Upper lobe of right lung (tissue), 1 donor: ENCODE data around the gene SLC9A7. TPM values are rescaled to one million over a fixed set of nuclear protein-coding genes. Genes with fewer than 3 reads are reported as not detected.

ENCODE experiments used
- ATAC-seq: fragments of 200-7000 bp; cut with Tn5 transposase; one replicate; pipeline ENCODE4 v1.9.1; 2020; ENCODE audit warnings: mild to moderate bottlenecking, moderate library complexity
- DNase-seq: peaks from one replicate; pipeline ENCODE4 v3.0.0-alpha.2; 2020
- H3K27ac ChIP-seq: fragments of 200-600 bp; one replicate; pipeline ENCODE4 v1.8.0; 2022
- H3K27me3 ChIP-seq: fragments of 200-600 bp; one replicate; pipeline ENCODE4 v1.8.0; 2022; ENCODE audit warnings: mild to moderate bottlenecking
- H3K36me3 ChIP-seq: fragments of 200-600 bp; one replicate; pipeline ENCODE4 v1.8.0; 2022
- H3K4me1 ChIP-seq: fragments of 200-600 bp; one replicate; pipeline ENCODE4 v1.8.0; 2022
- H3K4me3 ChIP-seq: fragments of 200-600 bp; one replicate; pipeline ENCODE4 v1.8.0; 2022; ENCODE audit warnings: mild to moderate bottlenecking
- H3K9me3 ChIP-seq: fragments of 200-600 bp; one replicate; pipeline ENCODE4 v1.8.0; 2022
- intact Hi-C: fragments of 100-400 bp; cut with DNase I; formaldehyde crosslinking; loops from one replicate; pipeline ENCODE4 v1.11.0; 2022
- total RNA-seq: library from RNA; stranded (reverse); fragmentation: NEBNext Ultra II Directional; extraction: Animal tissue kit (Norgen Biotek cat#: 25700); gene quantifications from one replicate; pipeline ENCODE4 v1.2.1, GENCODE V29; 2021
- TF ChIP-seq, protein P1 (sequence below): fragments of 200-600 bp; IDR thresholded peaks from one replicate; pipeline ENCODE4 v1.8.0; 2022; ENCODE audit warnings: antibody characterized with exemption
- donor health status: DM: no; HTN: yes; CAD: no; lungs with severe emphysema.

SLC9A7 gene
- total RNA-seq, 1 donor from 2014 or later: 8.8 TPM

DNA sequence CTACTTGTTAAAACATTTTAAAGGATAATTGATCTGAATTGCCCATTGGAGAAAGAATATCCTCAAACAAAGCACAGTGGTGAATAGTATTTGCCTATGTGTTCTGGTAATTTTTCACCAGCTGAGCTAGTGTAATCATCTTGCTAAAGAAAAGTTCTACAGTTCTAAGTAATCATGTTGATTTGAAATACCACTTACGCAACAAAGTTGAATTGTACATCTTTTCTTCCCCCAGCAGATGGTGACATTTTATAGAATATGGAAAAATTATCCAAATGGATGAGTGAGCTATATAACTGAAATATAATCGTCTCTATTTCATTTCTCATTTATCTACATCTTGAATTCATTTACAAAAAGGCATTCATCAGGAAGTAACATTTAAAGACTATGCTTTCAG, 204.0 kb downstream of the SLC9A7 start:
- no peaks in the 10 kb centered on the region for H3K27me3 ChIP-seq
- no peaks in the 10 kb centered on the region for H3K9me3 ChIP-seq
- H3K4me1 ChIP-seq: no peaks in the 10 kb centered on the region
- DNase-seq: no peak
- ATAC-seq: peak; percentile 32
- H3K27ac ChIP-seq: no peak overlapping the region
- no peak overlapping the region for H3K4me3 ChIP-seq
- intact Hi-C loops: no loop called here
- H3K36me3 ChIP-seq: no peaks in the 10 kb centered on the region
- TF ChIP-seq, protein P1, sequence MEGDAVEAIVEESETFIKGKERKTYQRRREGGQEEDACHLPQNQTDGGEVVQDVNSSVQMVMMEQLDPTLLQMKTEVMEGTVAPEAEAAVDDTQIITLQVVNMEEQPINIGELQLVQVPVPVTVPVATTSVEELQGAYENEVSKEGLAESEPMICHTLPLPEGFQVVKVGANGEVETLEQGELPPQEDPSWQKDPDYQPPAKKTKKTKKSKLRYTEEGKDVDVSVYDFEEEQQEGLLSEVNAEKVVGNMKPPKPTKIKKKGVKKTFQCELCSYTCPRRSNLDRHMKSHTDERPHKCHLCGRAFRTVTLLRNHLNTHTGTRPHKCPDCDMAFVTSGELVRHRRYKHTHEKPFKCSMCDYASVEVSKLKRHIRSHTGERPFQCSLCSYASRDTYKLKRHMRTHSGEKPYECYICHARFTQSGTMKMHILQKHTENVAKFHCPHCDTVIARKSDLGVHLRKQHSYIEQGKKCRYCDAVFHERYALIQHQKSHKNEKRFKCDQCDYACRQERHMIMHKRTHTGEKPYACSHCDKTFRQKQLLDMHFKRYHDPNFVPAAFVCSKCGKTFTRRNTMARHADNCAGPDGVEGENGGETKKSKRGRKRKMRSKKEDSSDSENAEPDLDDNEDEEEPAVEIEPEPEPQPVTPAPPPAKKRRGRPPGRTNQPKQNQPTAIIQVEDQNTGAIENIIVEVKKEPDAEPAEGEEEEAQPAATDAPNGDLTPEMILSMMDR: peak; percentile 39

- Histone ChIP-seq H3K27ac (no peak overlapping the region), H3K4me3 (no peak overlapping the region), H3K4me1 (no peaks in the 10 kb centered on the region), H3K9me3 (no peaks in the 10 kb centered on the region), H3K27me3 (no peaks in the 10 kb centered on the region), H3K36me3 (no peaks in the 10 kb centered on the region)
- no peak for DNase-seq
- intact Hi-C loops: no loop called here
- TF ChIP-seq, protein P1: no peak
- ATAC-seq: peak; percentile 73
Measured at GRCh38 chrX:46553935-46554334, 205.0 kb downstream of the SLC9A7 start.

DNA sequence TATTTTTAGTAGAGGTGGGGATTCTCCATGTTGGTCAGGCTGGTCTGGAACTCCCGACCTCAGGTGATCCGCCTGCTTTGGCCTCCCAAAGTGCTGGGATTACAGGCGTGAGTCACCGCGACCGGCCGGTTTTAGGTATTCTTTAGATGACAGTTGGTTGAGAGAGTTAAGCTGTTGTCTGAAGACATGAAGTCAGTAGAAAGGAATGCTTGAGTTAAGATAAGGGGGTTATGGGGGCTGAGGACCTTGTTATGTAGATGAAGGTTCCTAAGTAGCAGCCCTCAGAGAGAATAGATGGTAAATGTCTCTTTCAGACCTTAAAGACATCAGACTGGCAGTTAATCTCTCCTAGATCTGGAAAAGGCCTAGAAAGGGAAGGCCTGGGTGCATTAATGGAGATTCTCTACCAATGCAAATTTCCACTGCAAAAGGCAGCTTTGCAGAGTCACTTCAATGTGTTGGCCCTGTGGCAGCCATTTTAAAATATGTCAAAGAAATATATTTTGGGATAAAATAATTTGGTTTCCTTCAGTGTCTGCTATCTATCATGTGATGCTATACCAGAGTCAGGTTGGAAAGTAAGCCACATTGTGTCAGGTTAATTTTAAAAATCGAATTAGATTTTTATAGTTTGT, 207.3 kb downstream of the SLC9A7 start:
- Histone ChIP-seq H3K27me3 (no peaks in the 10 kb centered on the region), H3K27ac (no peak overlapping the region), H3K9me3 (no peaks in the 10 kb centered on the region), H3K36me3 (no peaks in the 10 kb centered on the region), H3K4me1 (peaks cover 7% of the 10 kb centered on the region), H3K4me3 (no peak overlapping the region)
- TF ChIP-seq, protein P1: no peak
- ATAC-seq: no peak
- DNase-seq: no peak
- intact Hi-C loops: no loop called here

DNA sequence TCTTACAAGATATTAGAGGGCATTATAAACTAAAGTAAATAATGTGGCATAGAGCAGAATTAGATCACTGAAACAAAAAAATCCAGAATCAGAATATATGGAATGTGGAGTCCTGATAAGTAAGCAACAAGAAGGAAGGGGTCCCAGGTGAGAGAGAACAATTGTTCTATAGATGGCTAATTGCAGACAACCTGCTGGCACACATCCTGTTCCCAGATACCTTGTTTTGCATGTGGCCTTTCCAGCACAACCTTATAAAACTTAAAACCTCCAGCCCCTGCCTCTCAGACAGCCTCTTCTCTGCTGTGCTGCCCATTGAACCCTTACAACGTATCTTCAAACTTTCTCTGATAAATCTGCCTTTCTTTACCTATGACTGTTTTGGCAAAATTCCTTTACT, 209.0 kb downstream of the SLC9A7 start:
- Histone ChIP-seq H3K9me3 (no peaks in the 10 kb centered on the region), H3K36me3 (no peaks in the 10 kb centered on the region), H3K4me1 (peaks cover 13% of the 10 kb centered on the region), H3K27ac (no peak overlapping the region), H3K4me3 (no peak overlapping the region), H3K27me3 (no peaks in the 10 kb centered on the region)
- TF ChIP-seq, protein P1: no peak
- ATAC-seq (no peak), DNase-seq (no peak)
- intact Hi-C loops: no loop called here

Other genes with a start within 250 kb of the SLC9A7 start
- 5.9 TPM for gene ZNF674, start 213.7 kb downstream of the SLC9A7 start, total RNA-seq
- 7.5 TPM for gene CHST7, start 185.4 kb downstream of the SLC9A7 start, total RNA-seq
- 15.5 TPM for gene RP2, start 77.9 kb upstream of the SLC9A7 start, total RNA-seq
- 10.1 TPM for gene JADE3, start 153.3 kb upstream of the SLC9A7 start, total RNA-seq